Midbrain (tissue), 1 donor: Measurements from ENCODE around the gene FAM187B.
"Not testable (repeated sequence)": the region's sequence is repeated elsewhere in the genome, so short reads cannot be mapped to it uniquely, and the experiment has no call there.

Experiments used
- DNase-seq: peaks from one replicate; lab custom pipeline; 2025; lab: John Stamatoyannopoulos, UW

FAM187B gene

GRCh38 chr19:35262101-35262761, 33.7 kb upstream of the FAM187B start:
- no peak for DNase-seq

DNA sequence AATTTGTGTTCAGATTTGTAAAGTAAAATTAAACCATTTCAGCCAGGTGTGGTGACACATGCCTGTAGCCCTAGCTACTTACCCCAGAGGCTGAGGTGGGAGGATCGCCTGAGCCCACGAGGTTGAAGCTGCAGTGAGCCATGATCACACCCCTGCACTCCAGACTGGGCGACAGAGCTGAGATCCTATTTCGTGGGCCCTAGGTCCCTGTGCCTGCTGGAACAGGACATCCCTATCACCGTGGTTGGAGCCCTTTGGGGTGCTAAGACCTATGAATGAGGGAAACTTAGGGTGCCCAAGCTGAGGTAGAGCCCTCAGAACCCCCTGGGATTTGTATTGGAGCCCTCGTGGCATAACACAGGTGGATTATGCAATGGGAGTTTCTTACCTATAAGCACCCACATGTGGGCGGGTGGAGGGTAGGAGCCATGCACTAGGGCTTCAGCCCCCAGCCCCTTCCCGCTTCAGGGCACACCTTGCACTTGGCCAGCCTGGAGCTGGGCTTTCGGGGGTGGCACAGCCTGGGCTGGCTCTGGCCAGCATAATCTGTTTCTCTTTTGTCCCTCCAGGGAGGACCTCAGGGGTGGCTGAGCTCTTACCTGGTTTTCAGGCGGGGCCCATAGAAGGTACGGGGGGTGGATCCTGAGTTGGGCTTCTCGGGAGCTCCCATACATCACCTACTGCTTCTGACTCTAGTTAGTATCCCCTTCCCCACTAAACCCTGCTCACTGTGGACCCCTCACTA, 33.0 kb upstream of the FAM187B start:
- DNase-seq: no peak

GRCh38 chr19:35260694-35261304, 32.3 kb upstream of the FAM187B start:
- no peak for DNase-seq

DNA sequence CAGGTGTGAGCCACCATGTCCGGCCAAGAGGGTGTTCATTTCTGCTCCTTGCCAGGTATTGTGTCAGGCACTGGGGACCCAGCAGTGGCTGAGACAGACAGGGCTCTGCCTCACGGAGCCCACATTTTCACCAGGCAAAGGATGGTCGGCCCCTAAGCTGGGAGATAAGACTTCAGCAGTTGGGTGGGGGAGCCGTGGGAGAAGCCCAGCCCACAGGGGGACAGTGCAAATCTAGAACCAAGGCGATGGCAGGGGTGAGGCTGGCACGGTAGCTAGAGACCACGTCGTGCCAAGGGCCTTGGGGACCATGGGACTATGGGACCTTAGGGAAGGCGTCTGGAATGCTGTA, 28.5 kb upstream of the FAM187B start:
- no peak for DNase-seq

- no peak for DNase-seq
Observed at GRCh38 chr19:35256566-35256965, 28.0 kb upstream of the FAM187B start.

GRCh38 chr19:35254341-35255297, 26.1 kb upstream of the FAM187B start:
- no peak for DNase-seq

- no peak for DNase-seq
Observed at GRCh38 chr19:35253316-35254286, 25.1 kb upstream of the FAM187B start.

DNA sequence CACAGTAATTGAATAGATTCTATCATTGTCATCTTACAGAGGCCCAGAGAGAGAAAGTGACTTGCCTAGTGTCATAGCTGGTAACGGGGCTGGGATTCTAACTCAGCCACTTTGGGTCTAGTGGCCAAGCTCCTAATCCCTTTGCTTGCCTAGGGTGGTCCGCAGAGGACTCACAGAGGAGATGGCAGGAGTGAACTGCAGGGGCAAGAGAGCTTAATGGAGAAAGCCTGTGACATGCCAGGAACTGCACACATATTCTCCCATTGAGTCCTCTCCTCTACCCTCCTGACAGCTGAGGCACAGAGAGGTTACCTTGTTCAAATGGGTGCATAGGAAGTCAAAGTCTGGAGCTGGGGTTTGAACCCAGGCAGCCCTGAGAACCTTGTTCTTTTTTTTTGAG, 22.9 kb upstream of the FAM187B start:
- no peak for DNase-seq

DNA sequence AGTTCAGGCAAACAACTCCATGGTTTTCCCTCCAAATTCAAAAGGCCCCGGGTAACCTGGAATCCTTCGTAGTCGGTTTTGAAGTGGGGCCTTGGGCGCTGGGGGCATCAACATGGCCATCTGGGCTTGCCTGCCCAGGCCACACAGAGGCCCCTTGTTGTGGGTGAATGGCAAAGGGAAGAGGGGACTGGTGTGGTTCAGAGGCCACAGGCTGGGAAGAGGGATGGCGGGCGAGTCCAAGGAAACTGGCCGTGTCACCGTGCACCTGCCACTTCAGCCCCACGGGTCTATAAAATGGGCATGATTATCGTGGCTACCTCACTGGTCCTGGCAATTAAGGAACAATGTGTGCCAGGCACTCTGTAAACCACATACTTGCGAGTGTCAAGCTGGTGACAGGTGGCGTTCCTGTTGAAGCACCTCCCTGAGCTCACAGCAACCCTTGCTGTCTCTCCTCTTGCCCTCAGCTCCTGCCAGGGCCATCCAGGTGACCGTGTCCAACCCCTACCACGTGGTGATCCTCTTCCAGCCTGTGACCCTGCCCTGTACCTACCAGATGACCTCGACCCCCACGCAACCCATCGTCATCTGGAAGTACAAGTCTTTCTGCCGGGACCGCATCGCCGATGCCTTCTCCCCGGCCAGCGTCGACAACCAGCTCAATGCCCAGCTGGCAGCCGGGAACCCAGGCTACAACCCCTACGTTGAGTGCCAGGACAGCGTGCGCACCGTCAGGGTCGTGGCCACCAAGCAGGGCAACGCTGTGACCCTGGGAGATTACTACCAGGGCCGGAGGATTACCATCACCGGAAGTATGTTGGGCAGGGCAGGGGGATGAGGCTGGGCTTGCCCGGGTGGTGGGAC, 21.5 kb upstream of the FAM187B start:
- DNase-seq: no peak

DNA sequence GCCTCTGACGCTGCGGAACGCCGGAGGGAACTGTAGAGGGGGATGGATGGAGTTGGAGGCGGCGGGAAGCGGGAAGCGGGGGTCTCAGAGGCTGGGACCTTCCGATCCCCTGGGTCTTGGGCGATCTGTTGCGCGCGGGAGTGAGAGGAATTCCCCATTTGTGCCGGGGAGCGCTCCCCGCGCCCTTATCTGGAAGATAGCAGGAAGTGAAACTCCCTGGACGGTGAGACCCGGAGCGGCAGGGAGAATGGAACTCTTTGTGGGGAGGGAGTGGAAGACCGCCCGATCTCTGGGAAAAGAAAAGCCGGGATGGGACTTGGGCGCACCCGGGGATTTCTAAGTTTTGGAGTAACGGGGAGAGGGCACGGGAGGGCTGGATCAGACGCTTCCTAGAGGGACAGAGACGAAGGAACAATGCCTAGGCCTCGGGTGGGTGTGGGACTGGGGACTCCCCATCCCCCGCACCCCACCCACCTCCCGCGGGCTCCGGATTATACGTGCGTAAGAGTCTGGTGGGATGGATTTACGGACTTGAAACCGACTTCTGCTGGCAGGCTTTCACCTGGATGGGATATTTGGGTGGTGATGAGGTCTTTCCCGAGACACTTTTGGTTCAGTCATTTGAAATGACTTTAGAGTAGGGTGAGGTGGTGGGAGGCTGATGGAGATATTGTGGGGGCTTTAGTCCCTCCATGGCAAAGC, 20.8 kb upstream of the FAM187B start:
- no peak for DNase-seq

DNA sequence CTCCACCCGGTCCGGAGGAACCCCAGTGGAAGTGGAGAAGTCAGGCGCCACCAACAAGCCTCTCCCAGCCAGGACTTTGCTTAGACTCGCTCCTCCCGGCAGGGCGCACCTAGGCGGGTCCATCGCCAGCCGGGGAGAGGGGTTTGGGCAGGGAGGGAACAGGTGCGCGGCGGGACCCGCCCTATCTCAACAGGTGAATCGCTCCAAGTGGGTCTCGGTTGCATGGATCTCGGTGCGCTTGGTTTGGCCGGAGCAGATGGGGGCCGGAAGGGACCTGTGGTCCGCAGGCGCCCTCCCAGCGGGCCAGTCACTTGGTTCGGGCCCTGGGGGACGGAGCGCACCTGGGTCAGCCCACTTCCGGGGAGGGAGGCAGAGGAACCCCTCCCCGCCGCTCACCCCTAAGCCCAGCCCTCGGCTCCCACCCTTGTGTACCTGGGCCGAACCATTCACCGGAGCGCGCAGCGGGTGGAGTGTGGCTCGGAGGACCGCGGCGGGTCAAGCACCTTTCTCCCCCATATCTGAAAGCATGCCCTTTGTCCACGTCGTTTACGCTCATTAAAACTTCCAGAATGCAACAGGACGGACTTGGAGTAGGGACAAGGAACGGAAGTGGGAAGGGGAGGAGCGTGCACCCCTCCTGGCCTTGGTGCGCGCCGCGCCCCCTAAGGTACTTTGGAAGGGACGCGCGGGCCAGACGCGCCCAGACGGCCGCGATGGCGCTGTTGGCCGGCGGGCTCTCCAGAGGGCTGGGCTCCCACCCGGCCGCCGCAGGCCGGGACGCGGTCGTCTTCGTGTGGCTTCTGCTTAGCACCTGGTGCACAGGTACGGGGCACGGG, 20.0 kb upstream of the FAM187B start, which contains the start of gene LSR:
Gene LSR (plus strand): TSS at position 693 of the 836 bp plus-strand sequence. CDS start 21 bp downstream, at position 714.
- DNase-seq: no peak

DNA sequence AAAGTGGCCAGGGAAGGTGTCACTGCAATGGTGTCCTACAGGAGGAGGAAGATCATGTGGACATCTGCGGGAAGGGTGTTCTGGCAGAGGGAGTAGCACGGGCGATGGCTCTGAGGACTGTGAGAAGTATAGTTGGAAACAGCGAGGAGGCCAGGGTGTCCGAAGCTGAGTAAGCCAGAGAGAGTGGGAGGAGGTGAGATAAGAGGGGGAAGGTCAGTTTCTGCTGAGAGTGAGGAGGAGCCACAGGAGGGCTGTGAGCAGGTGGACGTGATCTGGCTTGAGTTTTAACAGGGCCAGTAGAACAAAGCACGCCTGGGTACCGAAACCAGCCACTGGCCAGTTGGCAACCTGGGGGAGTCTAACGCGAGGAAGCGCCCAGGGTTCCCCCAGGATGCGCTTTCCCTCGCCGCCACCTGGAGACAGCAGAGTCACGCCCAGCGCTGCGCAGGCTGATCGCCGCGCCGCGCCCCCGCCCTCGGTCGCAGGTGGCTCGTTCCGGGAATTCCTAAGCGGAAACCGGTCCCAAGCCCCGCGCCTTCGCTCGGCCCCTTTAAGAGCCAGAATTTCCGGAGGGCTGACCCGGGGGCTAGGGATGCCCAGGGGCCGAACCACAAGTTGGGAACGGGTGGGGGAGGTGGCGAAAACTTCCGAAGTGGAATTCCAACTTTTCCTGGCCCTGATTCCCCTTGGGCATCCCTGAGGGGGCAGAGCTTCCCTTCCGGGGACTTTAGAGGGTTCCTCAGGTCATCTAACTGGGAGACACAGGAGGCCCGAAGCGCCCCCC, 19.2 kb upstream of the FAM187B start:
- DNase-seq: no peak

GRCh38 chr19:35246466-35247092, 18.0 kb upstream of the FAM187B start:
- DNase-seq: no peak

- no peak for DNase-seq
Observed at GRCh38 chr19:35241417-35241816, 12.9 kb upstream of the FAM187B start.

- DNase-seq: no peak
Observed at GRCh38 chr19:35240327-35240726, 11.8 kb upstream of the FAM187B start.

- not testable (repeated sequence) for DNase-seq
Observed at GRCh38 chr19:35239597-35239996, 11.1 kb upstream of the FAM187B start.
